HEK293 (cell line): ENCODE results near the gene MCM8.

Source experiments
- CTCF ChIA-PET: fragments of 350-600 bp; formaldehyde crosslinking; extraction: SDS; loops from one replicate; lab custom pipeline; 2021; ENCODE audit warnings: antibody characterized with exemption; lab: Yijun Ruan, JAX
- POLR2A ChIA-PET: fragments of 300-600 bp; formaldehyde crosslinking; extraction: SDS; loops from one replicate; lab custom pipeline; 2020; ENCODE audit warnings: antibody characterized with exemption, inconsistent platforms; lab: Yijun Ruan, JAX
- H3K27ac ChIP-seq: fragments of 200-500 bp; sonication (Bioruptor generic); 2 replicates; pipeline ENCODE4 v1.5.1; 2014; ENCODE audit warnings: low read depth, low read length, control low read depth, inconsistent platforms; ENCODE audit errors: extremely low read depth
- H3K36me3 ChIP-seq, 2 experiments: fragments of 200-500 bp in 1 of 2; sonication (Bioruptor generic) in 1 of 2; 1 replicate in 1 of 2; 2 replicates in 1 of 2; pipeline ENCODE4 v1.5.1; 2014 to 2017; ENCODE audit warnings: inconsistent platforms in 2 of 2, low read length in 2 of 2; ENCODE audit not compliant: control insufficient read depth in 2 of 2, insufficient read depth in 1 of 2
- H3K4me1 ChIP-seq: fragments of 200-500 bp; sonication (Bioruptor generic); 2 replicates; pipeline ENCODE4 v1.5.1; 2014; ENCODE audit warnings: mild to moderate bottlenecking, low read length, inconsistent platforms; ENCODE audit not compliant: control insufficient read depth, insufficient read depth
- H3K4me3 ChIP-seq: 2 replicates; pipeline ENCODE4 v1.5.1; 2011; ENCODE audit warnings: low read depth, mild to moderate bottlenecking, control low read depth, low read length, moderate library complexity
- H3K9me3 ChIP-seq: fragments of 200-500 bp; sonication (Bioruptor generic); 2 replicates; pipeline ENCODE4 v1.5.1; 2014; ENCODE audit warnings: low read depth, low read length, inconsistent platforms; ENCODE audit not compliant: control insufficient read depth, insufficient read depth
- BCL11B ChIP-seq: fragments of 450-650 bp; formaldehyde crosslinking; IDR thresholded peaks from 2 replicates; pipeline ENCODE4 v1.5.1; 2016; ENCODE audit warnings: low read depth, missing biosample characterization, missing genetic modification characterization
- GLI4 ChIP-seq: fragments of 450-650 bp; formaldehyde crosslinking; IDR thresholded peaks from 2 replicates; pipeline ENCODE4 v1.5.1; 2016; ENCODE audit warnings: missing biosample characterization, missing genetic modification characterization
- GLIS2 ChIP-seq: fragments of 450-650 bp; formaldehyde crosslinking; IDR thresholded peaks from 2 replicates; pipeline ENCODE4 v1.5.1; 2016; ENCODE audit warnings: missing biosample characterization, missing genetic modification characterization
- ZBTB17 ChIP-seq: fragments of 450-650 bp; formaldehyde crosslinking; IDR thresholded peaks from 2 replicates; pipeline ENCODE4 v1.5.1; 2016; ENCODE audit warnings: missing biosample characterization, missing genetic modification characterization
- ZBTB8A ChIP-seq: fragments of 450-650 bp; formaldehyde crosslinking; IDR thresholded peaks from 2 replicates; pipeline ENCODE4 v1.5.1; 2016; ENCODE audit warnings: missing biosample characterization, missing genetic modification characterization
- ZNF169 ChIP-seq: fragments of 450-650 bp; formaldehyde crosslinking; IDR thresholded peaks from 2 replicates; pipeline ENCODE4 v1.5.1; 2016; ENCODE audit warnings: missing biosample characterization, missing genetic modification characterization
- ZNF324 ChIP-seq: fragments of 450-650 bp; formaldehyde crosslinking; IDR thresholded peaks from 2 replicates; pipeline ENCODE4 v1.5.1; 2016; ENCODE audit warnings: missing biosample characterization, missing genetic modification characterization
- ZNF341 ChIP-seq: fragments of 450-650 bp; formaldehyde crosslinking; IDR thresholded peaks from 2 replicates; pipeline ENCODE4; 2016; ENCODE audit warnings: low read depth, missing biosample characterization, missing genetic modification characterization
- ZNF366 ChIP-seq: fragments of 450-650 bp; formaldehyde crosslinking; conservative IDR thresholded peaks from 2 replicates; pipeline ENCODE4 v1.5.1; 2016; ENCODE audit warnings: missing biosample characterization, missing genetic modification characterization
- ZNF621 ChIP-seq: fragments of 450-650 bp; formaldehyde crosslinking; IDR thresholded peaks from 2 replicates; pipeline ENCODE4 v1.5.1; 2017; ENCODE audit warnings: missing biosample characterization, missing genetic modification characterization
- ZNF629 ChIP-seq: fragments of 450-650 bp; formaldehyde crosslinking; IDR thresholded peaks from 2 replicates; pipeline ENCODE4 v1.5.1; 2017; ENCODE audit warnings: missing biosample characterization, missing genetic modification characterization
- ZNF654 ChIP-seq: fragments of 450-650 bp; formaldehyde crosslinking; IDR thresholded peaks from 2 replicates; pipeline ENCODE4 v1.5.1; 2016; ENCODE audit warnings: low read depth, missing biosample characterization, missing genetic modification characterization
- ZNF660 ChIP-seq: fragments of 450-650 bp; IDR thresholded peaks from 2 replicates; pipeline ENCODE4 v1.5.1; 2018; ENCODE audit warnings: missing biosample characterization, mild to moderate bottlenecking, missing genetic modification characterization
- TF ChIP-seq, protein P1 (sequence below): fragments of 450-650 bp; formaldehyde crosslinking; IDR thresholded peaks from 2 replicates; pipeline ENCODE4 v1.5.1; 2016; ENCODE audit warnings: missing biosample characterization, missing genetic modification characterization
- TF ChIP-seq, protein P2 (sequence below): fragments of 450-650 bp; formaldehyde crosslinking; IDR thresholded peaks from 2 replicates; pipeline ENCODE4 v1.5.1; 2016; ENCODE audit warnings: missing biosample characterization, missing genetic modification characterization
- TF ChIP-seq, protein P3 (sequence below): fragments of 450-650 bp; formaldehyde crosslinking; IDR thresholded peaks from 2 replicates; pipeline ENCODE4 v1.5.1; 2016; ENCODE audit warnings: missing biosample characterization, missing genetic modification characterization, low read depth
- TF ChIP-seq, protein P4 (sequence below): fragments of 450-650 bp; formaldehyde crosslinking; IDR thresholded peaks from 2 replicates; pipeline ENCODE4 v1.5.1; 2016; ENCODE audit warnings: missing biosample characterization, missing genetic modification characterization

The MCM8 gene

DNA sequence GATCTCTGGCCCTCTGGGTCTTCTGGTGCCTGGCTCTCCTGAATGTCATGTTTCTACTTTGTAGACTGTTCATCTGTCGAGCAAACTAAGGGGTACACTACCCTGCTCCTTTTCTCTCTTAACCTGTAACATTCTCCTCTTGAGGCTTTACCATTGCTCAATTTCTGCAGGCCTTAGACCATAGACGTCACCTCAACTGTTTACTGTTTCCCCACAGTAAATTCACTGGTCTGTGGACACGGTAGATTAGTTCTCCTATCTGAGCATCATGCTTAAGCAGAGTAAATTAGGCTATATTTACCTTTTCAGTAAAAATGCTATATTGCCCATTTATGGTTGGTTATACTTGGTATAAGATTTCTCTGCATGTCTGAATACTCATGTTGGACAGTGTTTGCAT is 40.5 kb downstream of the MCM8 start (continued):
- TF ChIP-seq ZNF660 (tag by site-specific recombination), result no peak
- TF ChIP-seq, protein P1, sequence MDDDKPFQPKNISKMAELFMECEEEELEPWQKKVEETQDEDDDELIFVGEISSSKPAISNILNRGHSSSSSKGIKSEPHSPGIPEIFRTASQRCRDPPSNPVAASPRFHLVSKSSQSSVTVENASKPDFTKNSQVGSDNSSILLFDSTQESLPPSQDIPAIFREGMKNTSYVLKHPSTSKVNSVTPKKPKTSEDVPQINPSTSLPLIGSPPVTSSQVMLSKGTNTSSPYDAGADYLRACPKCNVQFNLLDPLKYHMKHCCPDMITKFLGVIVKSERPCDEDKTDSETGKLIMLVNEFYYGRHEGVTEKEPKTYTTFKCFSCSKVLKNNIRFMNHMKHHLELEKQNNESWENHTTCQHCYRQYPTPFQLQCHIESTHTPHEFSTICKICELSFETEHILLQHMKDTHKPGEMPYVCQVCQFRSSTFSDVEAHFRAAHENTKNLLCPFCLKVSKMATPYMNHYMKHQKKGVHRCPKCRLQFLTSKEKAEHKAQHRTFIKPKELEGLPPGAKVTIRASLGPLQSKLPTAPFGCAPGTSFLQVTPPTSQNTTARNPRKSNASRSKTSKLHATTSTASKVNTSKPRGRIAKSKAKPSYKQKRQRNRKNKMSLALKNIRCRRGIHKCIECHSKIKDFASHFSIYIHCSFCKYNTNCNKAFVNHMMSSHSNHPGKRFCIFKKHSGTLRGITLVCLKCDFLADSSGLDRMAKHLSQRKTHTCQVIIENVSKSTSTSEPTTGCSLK (tag by site-specific recombination), result no peak
- TF ChIP-seq, all 188 proteins: peak for 0

DNA sequence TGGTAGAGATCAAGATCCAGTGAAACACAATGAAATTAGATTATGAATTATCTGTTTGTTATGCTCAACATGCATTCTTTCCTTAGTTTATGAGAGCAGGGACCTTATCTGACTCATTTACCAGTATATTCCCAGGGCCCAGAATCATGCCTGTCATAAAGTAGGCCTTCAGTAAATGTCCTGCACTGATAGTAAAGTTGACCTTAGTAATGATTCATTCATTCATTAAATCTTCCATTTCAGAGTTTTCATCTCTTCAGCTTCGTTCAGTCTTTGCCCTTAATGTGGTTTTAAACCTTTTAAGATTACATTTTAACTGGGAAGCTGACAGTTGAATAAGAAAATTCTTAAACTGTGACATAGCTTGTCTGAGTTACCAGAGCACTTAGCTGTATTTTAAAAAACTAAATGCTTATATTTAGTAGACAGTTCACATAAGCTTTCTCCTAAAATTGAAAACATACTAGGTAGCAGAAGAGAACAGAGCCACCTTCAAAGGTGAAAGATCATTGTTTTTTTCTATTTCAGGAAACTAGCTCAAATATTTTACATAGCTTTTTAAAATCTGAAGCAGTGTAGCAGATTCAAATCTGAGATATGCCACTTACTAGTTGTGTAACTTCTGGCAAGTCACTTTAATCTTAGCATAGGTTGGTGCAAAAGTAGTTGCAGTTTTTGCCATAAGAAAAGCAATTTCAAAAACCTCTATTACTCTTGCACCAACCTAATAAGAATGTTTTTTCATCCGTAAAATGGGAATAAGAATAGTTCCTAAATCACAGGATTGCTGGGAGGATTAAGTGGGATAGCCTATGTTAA is 41.4 kb downstream of the MCM8 start:
- TF ChIP-seq ZBTB17 (tag by site-specific recombination) (no peak), ZNF654 (tag by site-specific recombination) (no peak), ZNF324 (tag by site-specific recombination) (no peak), ZNF169 (tag by site-specific recombination) (no peak), ZBTB8A (tag by site-specific recombination) (no peak), GLI4 (no peak), ZNF366 (no peak), ZNF629 (no peak), GLIS2 (tag by site-specific recombination) (no peak), ZNF341 (tag by site-specific recombination) (no peak), ZNF621 (tag by site-specific recombination) (no peak), BCL11B (no peak)
- TF ChIP-seq, protein P2, sequence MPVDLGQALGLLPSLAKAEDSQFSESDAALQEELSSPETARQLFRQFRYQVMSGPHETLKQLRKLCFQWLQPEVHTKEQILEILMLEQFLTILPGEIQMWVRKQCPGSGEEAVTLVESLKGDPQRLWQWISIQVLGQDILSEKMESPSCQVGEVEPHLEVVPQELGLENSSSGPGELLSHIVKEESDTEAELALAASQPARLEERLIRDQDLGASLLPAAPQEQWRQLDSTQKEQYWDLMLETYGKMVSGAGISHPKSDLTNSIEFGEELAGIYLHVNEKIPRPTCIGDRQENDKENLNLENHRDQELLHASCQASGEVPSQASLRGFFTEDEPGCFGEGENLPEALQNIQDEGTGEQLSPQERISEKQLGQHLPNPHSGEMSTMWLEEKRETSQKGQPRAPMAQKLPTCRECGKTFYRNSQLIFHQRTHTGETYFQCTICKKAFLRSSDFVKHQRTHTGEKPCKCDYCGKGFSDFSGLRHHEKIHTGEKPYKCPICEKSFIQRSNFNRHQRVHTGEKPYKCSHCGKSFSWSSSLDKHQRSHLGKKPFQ (tag by site-specific recombination), result no peak
- TF ChIP-seq, protein P3, sequence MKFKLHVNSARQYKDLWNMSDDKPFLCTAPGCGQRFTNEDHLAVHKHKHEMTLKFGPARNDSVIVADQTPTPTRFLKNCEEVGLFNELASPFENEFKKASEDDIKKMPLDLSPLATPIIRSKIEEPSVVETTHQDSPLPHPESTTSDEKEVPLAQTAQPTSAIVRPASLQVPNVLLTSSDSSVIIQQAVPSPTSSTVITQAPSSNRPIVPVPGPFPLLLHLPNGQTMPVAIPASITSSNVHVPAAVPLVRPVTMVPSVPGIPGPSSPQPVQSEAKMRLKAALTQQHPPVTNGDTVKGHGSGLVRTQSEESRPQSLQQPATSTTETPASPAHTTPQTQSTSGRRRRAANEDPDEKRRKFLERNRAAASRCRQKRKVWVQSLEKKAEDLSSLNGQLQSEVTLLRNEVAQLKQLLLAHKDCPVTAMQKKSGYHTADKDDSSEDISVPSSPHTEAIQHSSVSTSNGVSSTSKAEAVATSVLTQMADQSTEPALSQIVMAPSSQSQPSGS (tag by site-specific recombination), result no peak
- TF ChIP-seq, protein P4, sequence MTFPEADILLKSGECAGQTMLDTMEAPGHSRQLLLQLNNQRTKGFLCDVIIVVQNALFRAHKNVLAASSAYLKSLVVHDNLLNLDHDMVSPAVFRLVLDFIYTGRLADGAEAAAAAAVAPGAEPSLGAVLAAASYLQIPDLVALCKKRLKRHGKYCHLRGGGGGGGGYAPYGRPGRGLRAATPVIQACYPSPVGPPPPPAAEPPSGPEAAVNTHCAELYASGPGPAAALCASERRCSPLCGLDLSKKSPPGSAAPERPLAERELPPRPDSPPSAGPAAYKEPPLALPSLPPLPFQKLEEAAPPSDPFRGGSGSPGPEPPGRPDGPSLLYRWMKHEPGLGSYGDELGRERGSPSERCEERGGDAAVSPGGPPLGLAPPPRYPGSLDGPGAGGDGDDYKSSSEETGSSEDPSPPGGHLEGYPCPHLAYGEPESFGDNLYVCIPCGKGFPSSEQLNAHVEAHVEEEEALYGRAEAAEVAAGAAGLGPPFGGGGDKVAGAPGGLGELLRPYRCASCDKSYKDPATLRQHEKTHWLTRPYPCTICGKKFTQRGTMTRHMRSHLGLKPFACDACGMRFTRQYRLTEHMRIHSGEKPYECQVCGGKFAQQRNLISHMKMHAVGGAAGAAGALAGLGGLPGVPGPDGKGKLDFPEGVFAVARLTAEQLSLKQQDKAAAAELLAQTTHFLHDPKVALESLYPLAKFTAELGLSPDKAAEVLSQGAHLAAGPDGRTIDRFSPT (tag by site-specific recombination), result no peak
- CTCF ChIA-PET, result interaction anchor here (0.8 to 1.4 kb wide), 3 partner anchors 11 to 463 kb away, joined by 4 to 5 read pairs (median 4); no protein-coding TSS in a partner anchor
- Histone ChIP-seq H3K4me3 (no peak overlapping the region), H3K27ac (no peak overlapping the region), H3K4me1 (no peaks in the 10 kb centered on the region), H3K9me3 (no peaks in the 10 kb centered on the region), H3K36me3 (peaks cover 32 to 88% of the 10 kb centered on the region in 2 experiments)
- POLR2A ChIA-PET, result no interaction called here
